AG20443 (cell line): ENCODE data around the gene CPTP.

Experiments used
- DNase-seq: peaks from one replicate; pipeline ENCODE4 v3.0.0; 2012; ENCODE audit warnings: low spot score, mixed read lengths

Gene CPTP

DNA sequence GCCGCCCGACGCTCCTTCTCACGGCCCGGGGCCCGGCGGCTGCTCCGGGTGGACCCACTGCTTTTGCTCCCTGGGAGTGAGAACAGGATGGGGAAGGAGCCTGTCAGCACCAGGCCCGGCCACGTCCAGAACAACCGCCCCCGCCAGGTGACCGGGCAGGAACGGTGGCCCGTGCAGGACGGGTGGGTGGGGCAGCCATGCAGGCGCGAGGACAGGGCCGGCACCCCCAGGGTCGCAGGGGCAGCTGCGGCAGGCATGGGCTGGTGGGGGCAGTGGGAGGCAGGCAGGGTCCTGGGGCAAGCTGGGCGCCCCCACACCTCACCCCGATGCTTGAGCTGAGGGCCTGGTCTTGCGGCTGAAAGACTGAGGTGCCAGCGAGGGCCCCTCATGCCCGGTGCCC, 11.8 kb downstream of the CPTP start:
- no peak for DNase-seq

DNA sequence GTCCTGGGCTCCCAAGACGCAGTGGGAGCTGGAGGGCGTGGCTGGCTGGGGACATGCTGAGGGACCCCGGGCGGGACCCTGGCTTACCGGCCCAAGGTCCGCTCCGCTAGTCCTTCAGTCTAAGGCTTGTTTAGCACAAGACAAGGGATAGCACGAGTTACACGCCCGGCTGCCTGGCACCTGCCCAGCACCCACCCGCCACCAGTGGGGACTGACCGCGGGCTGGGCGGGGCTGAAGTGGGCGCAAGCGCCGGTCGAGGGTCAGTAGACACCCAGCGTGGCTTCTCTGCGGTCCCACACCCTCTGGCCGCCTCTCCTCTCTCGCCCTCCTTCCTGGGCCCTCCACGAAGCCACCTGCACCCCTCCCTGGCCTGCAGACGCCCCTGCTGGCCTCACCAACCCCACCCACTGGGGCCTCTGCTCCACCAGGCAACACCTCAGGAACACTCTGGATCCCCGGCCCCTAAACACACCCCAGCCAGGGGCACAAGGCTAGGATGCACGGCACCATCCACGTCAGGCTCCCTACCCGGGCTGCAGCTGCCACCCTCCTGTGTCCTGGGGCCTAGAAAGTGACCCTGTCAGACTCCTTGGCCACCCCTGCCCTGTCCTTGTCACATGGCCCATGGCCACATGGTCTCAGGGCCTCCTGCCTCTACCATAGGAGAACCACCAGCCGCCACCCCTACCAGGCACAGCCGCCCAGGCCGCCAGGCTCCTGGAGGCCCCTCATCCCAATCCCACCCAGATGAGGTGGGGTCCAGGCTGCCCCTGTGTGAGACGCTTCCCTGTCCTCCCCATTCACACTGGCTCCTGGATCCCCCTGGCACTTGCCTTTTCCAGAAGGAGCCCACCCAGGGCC, 12.6 kb downstream of the CPTP start:
- DNase-seq: no peak

DNA sequence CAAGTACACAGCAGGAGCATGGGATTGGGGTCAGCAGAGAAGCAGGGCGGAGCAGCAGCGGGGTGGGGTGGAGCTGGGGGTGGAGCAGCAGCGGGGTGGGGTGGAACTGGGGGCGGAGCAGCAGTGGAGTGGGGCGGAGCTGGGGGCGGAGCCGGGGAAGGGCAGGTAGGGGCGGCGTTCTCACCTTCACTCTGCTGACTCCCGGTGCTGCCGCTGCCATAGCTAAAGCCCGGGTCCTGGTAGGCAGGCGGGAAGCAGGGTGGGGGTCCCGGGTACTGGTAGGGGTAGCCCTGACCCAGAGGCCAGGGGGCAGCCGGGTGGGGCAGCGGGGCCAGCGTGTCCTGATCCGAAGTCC, 13.2 kb downstream of the CPTP start:
- DNase-seq: peak; percentile 48

DNA sequence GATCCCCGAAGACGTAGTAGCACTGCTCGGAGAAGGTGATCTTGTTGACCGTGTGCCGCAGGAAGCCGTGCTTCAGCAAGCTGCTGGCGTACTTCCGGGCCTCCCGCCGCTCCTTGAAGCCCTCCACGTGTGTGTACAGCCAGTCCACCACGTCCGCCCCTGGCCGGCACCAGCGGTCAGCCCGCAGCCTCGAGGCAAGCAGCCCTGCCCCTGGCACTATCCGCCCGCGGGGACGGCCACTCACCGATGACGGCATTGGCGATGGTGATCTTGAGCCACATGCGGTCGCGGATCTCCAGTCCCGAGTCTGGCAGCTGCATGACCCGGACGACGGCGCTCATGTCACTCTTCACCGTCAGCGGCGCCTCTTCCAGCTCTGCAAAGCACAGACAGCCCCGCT, 13.7 kb downstream of the CPTP start:
- DNase-seq: no peak

DNA sequence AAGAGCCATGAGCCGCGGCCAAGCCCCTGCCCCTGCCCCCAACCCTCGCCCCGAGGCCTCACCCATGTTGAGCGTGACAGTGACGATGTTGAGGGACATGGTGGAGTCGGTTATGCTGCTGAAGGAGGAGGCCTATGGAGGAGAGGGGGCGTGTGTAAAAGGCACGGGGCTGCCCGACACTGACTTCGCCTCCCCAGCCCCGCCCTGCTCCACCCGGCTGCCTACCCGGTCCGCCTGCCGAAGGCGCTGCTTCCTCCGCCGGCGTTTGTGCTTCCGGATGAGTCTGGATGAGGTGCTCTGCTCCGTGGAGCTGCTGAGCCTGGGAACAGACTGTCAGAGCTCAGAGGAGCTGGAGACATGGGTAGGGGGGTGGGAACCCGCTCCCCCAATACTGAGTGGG, 15.6 kb downstream of the CPTP start:
- DNase-seq: no peak

DNA sequence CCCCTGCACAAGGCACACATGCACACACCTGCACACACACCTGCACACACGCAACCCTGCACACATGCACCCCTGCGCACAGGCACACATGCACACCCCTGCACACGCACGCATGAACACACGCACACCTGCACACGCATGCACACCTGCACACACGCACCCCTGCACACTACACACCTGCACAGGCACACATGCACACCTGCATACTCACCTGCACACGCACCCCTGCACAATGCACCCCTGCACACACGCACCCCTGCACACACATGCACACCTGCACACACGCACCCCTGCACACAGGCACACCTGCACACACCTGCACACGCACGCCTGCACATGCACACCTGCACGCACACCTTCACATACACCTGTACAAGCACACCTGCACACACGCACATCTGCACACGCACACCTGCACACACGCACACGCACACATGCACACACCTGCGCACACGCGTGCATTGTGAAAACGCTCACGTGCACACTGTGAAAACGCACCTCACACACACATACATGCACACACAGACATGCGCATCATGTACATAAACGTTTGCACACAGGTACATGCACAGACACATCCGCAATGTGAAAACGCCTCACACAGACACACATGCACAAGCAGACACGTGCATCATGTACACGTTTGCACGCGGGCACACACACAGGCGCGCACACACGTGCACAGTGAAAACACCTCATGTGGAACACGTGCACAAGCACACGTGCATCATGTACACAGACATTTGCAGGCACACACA, 16.4 kb downstream of the CPTP start:
- DNase-seq: no peak

DNA sequence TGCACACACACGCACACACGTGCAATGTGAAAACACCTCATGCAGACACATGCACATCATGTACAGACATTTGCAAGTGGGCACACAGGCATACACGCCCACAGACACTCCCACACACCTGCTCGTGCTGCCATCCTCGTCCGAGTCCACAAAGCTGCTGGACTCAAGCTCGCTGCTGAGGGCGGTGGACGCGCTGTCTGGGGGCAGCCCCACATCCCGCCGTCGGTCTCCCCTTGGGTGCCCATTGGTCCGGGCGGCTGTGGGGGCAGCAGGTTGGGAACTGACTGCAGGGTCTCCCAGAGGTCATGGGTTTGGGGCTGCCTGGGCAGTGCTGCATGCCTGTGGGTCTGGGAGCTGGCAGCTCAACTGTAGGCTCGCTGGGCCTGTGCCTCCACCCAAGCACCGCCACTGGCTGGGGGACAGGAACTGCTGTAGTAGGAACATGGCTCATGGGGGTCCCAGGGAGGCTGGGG, 17.0 kb downstream of the CPTP start:
- DNase-seq: no peak

DNA sequence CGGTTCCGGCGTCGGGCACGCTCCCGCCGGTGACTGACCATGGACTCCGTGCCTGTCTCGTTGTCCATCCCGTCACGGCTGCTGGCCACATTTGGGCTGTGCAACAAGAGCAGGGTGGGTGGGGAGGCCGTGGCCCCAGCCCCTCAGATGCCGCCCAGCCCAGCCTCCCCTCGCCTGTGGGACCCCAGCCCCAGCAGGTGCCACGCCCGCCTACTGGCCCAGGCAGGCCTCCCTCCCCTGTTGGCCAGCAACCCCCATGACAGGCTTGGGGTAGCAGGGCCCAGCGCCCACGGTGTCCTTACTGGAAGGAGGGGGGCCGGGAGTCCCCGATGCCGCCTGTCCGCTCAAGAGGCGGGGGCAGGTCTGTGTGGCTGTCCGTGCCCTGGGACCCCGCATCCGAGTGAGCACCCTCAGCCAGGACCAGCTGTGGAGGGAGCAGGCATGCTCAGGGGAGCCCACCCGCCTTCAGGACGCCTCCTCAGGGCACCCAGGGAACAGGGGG, 17.5 kb downstream of the CPTP start:
- no peak for DNase-seq

DNA sequence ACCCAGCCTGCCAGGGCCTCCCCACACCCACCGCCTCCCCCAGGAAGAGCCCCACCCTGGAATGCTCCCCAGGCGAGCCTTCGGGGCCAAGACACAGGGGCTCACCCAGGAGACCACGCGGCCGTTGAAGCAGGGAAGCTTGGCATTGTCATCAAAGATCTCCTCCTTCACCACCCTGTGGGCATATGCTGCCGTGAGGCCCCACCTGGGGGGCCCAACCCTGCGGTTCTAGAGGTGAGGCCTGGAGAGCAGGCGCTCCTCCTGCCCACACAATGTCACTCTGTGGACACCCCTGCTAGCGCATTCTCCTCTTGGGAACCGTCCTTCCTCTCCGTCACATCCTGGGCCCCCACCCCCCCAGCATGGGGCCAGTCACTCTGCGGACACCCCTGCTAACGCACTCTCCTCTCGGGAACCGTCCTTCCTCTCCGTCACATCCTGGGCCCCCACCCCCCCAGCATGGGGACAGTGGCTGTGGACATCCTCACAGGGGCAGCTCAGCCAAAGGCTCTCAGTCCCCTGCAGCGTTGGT, 18.0 kb downstream of the CPTP start:
- no peak for DNase-seq

DNA sequence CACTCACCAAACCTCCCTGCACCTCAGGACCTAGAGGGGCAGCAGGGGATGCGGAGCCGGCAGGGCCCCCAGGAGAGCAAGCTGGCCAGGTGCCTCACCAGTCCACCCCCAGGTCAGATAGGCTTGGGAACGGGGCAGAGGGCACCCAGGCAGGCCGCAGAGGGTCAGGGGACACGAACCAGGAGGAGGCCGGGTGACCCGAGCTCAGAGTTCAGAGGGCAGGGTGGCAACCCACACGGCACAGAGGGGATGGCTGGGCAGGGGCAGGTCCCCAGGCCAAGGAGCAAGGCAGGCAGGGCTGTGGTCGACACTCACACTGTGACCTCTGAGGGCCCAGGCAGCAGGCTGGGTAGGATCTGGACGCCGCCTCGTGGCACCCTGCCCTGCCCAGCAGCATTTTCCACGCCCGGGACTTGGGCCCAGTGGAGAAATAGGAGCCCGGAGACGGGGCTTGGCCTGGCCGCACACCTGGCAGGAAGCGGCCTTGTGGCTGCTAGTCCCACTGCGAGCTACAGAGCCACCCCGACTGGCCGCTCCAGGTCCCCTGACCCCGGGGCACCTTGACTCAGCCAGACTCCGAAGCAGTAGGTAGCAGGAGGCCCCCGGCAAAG, 19.3 kb downstream of the CPTP start:
- no peak for DNase-seq

DNA sequence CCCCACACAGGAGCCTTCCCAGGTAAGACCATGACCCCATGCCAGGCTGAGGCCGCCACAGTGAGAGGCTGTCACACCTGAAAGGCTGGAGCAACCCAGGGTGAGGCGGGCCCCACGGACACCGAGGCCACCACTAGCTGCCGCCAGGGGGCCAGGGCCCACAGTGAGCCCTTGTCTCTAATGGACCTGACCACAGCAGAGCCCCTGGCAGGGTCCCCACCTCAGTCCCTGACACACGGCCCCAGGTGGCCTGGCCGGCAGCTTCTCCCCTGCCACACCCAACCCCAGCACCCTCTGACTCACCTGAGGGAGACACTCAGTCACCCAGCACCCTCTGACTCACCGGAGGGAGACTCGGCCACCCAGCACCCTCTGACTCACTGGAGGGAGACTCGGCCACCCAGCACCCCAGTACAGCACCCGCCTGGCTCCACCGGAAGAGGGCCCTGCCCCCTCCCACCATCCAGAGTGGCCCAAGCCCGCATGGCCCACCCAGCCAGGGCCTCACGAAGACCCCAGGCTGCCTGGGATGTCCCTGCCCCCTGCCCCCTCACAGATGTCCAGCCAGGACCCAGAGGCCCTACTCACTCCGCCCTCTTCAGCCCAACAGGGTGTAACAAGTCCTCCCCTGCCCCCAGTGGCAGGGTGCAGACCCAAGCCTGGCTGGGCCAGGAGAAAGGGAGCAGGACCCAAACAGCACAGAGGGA, 20.2 kb downstream of the CPTP start:
- peak; percentile 58 for DNase-seq

DNA sequence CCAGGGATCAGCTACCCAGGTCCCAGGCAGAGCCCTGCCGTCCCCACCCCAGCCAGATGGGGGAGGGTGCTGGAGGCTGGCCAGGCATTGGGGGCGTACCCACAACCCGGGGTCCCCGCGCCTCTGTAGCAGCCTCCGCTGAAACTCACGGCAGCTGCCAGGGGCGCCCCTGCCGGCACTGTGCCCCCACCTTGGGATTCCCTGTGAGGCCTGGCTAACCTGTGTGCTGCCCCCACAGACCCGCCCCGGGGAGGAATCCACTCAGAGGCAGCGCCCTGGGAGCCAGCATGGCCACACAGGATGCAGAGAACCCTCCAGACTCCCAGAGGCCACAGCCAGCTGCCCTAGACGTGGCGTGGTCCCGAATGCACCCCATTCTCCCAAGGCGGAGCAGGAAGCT, 20.8 kb downstream of the CPTP start:
- no peak for DNase-seq

DNA sequence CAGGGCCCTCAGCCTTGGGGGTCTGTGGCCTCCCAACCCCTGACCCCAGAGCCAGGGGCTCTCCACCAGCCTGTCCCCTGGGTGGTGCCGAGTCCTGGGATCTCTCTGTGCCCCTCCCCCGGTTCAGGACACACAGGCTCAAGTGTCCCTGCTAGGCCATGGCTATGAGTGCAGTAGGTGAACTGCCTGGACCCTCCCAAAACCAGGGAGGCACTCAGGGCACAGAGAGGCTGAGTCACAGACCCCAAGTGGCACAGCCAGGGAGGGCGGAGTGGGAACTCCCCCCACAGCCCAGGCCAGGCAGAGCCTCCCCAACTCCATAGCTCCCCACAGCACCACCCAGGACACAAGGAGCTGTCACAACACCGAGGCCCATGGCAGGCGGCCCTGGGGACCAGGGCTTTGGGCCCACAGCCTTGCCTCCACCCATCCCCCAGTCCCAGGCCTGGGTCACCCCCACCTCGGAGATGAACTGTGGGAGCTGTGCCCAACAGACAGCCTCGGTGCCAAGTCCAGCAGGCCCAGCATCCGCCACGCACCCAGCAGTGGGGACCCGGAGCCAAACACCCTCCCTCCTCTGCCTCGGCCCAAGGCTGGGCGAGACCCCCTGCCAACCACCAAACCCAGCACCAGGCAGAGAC, 21.4 kb downstream of the CPTP start:
- DNase-seq: no peak

DNA sequence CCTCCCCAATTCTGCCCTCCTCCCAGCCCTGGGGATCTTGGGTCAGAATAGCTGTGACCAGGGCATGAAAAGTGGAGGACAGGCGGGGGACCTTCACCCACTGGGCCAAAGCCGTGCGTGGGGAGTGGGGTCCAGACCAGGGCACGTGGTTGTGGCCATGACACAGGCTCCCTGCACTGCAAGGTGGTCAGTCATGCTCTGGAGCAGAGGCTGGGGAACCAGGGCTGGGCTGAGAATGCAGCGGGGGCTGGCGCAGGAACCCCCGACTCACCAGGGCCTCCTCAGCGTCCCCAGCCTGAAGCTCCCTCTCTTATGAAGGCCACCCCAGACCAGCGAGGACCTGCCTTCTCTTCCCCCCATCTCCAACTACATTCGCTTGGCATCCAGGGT, 21.9 kb downstream of the CPTP start:
- DNase-seq: no peak

DNA sequence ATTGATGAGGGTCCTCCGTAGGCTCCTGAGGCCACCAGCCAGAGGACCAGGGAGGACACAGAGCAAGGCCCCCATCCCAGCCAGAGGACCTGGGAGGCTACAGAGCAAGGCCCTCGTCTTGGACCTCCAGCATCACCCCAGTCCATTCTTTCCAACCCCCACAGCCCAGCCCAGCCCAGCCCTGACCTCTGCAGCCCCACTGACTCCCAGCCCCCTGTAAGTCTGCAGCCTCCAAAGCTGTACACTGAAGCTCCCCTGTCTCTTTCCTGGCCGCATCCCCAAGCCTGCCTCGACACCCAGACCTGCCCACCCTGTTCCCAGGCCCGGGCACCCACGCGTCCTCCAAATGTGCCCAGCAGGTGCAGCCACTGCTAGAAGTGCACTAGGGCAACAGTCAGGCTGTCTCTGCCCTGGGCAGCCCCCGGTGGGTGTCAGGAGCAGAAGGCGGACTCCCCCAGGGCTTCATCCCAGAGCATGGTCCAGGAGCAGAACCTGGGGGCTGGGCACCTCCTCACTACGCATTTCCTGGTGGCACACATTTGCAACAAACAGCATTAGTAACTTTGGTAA, 22.5 kb downstream of the CPTP start:
- DNase-seq: no peak

DNA sequence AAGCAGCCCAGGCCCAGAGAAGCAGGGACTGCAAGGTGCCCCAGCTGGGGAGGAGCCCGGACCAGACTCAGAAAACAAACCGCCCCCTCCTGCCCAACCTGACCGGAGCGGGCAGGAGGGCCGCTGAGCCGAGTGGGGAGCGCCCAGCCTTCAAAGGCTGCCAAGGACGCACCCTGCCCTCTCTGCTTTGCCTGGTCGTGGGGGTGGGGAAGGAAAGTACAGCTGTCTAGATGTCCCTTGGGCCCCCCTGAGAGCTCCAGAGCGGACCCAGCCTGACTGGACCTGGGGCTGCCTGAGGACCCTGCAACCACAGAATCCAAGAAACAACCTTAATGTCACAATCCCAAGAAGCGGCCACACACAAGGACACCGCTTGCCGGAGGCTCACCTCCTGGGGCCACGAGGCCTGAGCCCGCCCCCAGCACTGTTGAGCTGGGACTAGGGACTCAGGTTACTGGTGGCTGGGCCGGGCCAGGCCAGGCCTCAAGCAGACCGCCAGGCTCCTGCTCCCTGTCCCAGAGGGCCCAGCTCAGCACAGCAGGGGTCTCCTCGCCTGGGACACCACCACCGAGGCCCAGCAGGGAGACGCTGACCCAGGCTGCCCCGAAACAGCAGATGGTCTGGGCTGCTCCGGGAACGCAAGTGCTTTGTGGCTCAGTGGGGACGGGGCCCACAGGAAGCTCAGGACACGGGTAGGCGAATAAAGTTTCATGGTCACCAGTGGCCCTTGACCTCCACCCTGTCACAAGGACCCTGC, 23.2 kb downstream of the CPTP start:
- peak; percentile 43 for DNase-seq

DNA sequence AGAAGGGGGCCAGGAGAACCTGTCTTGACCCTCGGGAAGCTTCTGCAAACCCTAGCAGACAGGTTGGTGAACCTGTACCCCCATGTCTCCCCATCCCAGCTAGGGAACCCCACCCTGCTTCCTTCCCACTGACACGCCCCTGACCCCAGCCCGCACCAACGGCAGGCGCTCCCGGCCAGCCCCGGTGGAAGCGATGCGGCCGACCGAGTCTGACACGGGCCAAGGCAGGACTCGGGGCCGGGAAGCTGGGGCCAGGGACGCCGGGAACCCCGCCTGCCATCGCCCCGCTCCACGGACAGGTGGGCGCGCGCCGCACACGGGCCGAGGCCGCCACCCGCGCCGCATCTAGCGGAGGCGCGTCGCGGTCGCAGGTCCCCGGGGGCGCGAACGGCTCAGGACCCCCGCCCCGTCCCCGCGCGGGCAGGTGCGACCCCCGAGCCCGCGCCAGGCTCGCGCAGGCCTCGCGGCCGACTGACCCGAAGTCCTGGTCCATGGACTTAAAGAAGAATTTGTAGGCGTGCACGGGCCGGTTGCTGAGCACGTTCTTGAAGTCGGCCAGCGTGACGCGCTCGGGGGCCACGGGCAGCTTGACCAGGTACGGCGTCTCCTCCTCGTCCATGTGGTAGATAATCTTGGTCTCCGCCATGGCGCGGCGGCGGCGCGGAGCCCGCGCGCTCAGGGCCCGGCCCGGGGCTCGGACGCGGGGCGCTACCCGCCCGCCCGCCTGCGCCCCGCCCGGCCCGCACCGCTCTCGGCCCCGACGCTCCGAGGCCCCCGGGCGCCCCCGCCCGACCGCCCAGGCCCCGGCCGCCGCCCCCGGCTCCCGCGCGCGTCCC, 24.0 kb downstream of the CPTP start:
- no peak for DNase-seq

DNA sequence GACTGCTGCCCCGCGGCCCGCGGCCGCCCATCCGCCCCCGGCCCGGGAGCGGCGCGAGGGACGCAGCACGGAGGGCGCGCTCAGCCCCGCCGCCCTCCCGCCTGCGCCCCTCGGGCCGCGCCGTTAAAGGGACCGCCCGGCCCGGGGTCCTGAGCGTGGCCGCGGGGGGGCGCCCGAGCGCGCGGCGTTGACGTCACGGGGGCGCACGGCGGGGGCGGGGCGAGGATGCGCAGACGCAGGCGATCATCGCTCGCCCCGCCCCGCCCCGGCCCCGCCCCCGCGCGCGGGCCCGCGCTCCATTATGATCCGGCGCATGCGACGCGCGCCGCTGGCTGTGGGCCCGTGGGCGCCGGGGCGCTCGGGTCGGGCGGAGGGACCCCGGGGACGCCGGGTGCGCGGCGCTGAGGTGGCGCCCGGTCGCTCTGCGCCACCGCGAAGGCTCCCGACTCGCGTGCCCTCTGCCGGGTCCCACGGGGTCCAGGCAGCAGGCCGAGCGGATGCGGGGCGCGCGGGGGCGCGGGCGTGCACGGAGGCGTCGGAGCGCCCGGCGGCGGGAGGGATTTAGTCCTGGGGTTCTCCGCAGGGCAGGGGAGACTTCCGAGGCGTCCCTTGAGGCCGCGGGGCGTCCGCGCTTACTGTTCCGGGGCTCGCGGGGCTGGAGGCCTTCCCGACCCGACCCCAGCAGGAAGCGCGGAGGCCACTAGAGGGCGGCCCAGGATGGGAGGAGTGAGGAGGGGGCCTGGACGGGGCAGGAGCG, 24.8 kb downstream of the CPTP start, which contains the start of gene DVL1:
Gene DVL1 (minus strand): TSS at position 163 of the 757 bp plus-strand sequence. CDS start 353 bp downstream, outside the sequence.
- peak; percentile 94 for DNase-seq
